NK-92 (cell line): ENCODE measurements around the gene COL4A1.
"Not testable (repeated sequence)": the region's sequence is repeated elsewhere in the genome, so short reads cannot be mapped to it uniquely, and the experiment has no call there.

Experiments
- DNase-seq: peaks from one replicate; lab custom pipeline; 2025; ENCODE audit not compliant: unreplicated experiment; lab: John Stamatoyannopoulos, UW

COL4A1 gene

GRCh38 chr13:110123041-110123809 is 183.7 kb downstream of the COL4A1 start:
- DNase-seq: no peak

DNA sequence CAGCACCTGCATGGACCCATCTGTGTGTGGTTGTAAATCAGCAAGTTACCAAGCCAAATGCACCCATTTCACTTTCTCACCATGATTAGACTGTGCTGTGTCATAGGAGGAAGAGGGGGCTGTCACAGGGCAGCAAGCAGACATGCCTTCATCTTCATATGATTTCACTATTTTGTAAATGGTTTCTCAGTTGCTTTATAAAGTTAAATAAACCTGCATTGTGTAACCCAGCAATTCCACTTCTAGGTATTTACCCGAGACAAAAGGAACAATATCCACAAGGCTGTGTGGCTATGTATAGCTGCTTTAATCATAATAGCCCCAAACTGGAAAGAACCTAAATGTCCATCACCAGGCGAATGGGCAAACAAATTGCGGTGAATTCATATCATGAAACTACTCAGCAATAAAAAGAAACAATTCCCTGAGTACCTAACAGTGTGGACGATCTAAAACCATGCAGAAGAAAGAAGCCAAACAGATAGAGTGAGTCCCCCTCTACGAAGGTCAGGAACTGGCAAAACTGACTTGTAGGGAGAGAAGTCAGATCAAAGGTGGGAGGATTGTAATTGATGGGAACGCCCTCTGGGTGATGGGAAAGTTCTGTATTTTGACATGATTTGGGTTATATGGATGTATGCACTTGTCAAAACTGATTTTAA is 185.4 kb downstream of the COL4A1 start:
- DNase-seq: no peak

DNA sequence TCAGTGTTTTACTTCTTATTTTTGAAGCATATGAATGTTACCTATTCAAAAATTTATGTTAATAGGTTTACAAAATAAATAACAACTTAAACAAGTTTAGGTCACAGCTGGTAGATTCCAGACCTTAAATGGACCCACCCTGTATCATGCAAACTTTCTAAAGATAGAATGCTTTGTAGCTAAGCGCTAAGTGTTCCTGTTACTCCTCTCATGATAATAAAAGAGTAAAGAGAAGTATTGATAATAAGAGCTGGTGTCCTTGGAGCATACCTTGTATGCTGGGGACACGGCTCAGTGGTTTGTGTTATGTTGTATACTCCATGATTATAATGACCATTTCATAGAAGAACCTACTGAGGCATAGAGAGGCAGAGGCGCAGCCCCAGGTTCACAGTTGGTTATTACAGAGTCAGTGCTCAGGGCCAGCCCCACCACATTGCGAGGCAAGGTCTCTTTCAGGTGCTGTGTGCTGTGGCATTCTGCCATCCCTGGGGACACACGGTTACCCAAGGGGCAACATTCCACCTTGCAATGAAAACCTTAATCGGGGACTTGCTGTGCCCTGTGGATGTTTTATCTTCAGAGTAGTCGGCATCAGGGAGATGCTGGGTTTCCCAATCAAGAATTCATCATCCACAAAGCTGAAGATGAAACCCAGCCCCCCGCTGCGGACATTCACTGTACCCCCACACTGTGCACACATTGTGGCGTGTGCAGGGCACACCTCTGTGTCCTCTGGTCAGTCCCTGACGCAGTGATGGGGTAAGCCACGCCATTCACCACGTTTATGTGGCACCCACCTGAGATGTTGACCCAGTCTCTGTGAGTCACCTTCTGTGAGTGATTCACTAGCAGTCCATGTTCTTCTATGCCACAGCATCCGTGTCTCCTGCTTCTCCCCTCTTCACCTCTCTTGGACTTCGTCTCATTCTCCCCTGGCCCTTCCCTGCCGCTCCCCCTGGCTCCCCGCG is 186.7 kb downstream of the COL4A1 start:
- no peak for DNase-seq

DNA sequence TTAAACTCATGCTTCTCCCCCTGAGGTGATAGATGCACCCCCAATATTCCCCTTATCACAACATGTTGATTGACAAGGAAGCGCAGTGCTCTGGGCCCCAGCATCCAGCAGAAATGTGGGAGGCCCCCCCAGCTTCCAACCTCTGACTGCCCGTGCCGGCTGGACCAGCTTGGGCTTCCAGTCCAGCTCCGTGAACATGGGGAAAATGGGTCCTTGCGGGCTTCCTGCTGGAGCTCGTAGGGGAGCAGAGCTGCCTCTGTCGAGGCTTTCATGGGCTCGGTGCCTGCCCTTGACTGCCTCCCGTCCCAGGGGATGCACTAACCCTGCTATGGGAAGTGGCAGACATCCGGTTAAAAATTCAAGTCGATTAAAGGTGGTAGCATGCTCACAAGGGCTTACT is 188.9 kb downstream of the COL4A1 start:
- DNase-seq: no peak

GRCh38 chr13:110116072-110116487 is 190.9 kb downstream of the COL4A1 start:
- no peak for DNase-seq

GRCh38 chr13:110115591-110115990 is 191.4 kb downstream of the COL4A1 start:
- no peak for DNase-seq

- DNase-seq: no peak
Measured at GRCh38 chr13:110114316-110114715, 192.6 kb downstream of the COL4A1 start.

DNA sequence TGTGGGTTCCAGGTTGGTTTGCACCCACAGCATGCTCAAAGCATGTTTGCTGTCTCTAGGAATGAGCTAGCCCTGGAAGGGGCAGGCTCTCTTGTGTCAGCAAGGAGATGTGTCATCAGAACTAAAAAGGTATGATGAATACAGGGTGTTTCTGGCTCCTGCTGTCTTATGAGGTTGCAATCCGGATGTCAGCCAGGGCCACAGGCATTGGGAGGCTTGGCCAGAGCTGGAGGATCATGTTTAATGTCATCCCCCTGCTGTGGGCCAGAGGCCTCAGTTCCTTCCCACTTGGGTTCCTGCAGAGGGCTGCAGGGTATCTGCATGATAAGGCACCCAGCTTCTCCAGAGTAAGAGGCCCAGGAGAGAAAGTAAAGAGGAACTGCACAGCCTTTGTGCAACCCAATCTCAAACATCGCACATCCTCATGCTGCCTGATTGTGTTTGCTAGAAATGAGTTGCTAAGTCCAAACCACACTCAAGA is 193.6 kb downstream of the COL4A1 start:
- no peak for DNase-seq

DNA sequence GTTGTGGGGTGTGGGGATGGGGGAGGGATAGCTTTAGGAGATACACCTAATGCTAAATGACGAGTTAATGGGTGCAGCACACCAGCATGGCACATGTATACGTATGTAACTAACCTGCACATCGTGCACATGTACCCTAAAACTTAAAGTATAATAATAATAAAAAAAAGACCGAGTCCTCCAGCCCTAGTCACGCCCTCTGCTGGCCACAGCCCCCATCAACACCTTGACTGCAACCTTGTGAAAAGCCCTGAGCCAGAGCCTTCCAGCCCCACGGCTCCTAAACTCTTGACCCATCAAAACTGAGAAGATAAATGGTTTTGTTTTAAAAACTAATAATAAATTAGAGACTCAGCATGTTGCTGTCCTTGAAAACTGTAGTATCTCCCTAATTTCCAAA is 194.6 kb downstream of the COL4A1 start:
- not testable (repeated sequence) for DNase-seq

DNA sequence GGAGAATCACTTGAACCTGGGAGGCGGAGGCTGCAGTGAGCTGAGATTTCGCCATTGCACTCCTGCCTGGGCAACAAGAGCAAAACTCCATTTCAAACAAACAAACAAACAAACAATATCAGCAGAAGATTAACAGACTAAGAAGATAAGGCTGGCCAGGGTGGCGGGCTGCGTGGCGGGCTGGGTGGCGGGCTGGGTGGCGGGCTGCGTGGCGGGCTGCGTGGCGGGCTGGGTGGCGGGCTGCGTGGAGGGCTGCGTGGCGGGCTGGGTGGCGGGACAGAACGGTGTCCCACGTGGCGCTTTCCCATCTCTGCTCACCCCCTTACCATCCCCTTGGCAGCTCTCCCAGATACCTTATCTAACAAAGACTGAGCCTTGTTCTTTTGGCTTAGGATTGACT is 196.2 kb downstream of the COL4A1 start:
- DNase-seq: no peak

- DNase-seq: no peak
Measured at GRCh38 chr13:110109910-110110309, 197.0 kb downstream of the COL4A1 start.

DNA sequence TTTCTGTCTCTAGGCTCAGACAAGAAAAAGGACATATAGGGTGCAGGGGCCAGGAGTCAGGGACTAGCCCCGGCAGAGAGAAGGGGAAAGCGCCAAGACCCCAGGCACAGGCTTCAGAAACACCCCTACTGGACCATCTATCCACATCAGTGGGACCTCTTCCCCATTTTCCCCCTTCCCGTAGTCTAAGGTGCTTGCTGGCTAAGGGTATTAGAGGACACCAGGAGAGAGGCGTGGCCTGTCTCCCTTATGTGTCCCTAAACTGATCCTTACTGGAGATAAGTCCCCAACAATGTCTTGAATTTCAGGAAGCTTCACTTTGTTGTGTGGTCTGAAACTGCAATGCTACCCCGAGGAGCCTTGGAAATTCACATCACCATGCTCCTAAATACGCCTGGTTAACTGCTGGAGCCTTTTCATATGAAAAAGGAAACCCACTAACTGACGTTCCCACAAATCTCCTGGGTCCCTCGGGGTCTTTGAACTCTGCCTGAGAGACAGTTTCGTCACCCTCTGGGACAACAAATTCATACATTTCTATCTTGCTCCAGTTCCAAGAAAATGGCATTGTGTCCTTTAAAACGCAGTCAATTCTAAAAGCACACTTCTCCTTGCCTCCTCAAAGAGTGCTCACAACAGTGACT is 197.7 kb downstream of the COL4A1 start:
- DNase-seq: no peak

GRCh38 chr13:110108348-110109139 is 198.4 kb downstream of the COL4A1 start:
- DNase-seq: no peak

GRCh38 chr13:110107568-110108347 is 199.2 kb downstream of the COL4A1 start:
- DNase-seq: no peak

DNA sequence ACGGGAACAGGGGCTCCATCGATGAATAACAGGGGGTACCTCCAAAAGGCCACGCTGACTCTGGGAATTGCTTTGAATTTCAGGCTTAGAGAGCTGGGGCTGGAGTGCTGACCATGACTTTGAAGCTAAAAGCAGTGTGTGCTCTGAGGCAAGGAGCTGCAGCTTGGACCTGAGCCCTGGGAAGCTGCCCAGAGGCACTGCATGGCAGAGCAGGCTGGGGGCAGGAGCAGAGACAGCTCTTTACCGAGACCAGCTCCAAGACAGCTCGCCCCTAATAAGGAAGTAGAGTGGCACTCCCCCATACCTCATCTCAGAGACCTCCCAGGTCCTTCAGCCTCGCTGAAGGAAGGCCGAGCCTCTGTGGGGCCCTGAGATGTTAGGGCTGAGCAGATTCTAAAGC is 200.2 kb downstream of the COL4A1 start:
- no peak for DNase-seq

GRCh38 chr13:110105136-110105535 is 201.8 kb downstream of the COL4A1 start:
- no peak for DNase-seq

DNA sequence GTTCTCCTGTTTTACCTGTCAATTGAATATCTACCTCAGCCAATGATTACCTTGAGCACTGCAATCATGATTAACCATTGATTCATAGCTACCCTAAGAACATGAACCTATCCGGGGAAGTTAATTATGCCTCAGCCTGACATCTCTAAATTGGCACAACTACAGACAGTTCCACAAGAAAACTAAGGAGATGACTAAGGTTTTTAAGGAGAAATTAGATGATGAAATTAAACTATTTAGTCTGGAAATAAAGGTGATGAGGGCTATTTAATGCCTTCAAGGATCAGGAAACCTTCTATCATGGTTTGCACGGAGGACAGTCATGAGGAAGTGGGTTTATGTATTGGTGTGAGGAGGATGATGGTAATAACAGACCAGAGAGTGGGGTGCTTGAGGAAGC is 203.4 kb downstream of the COL4A1 start:
- no peak for DNase-seq

- no peak for DNase-seq
Measured at GRCh38 chr13:110103026-110103425, 203.9 kb downstream of the COL4A1 start.

- no peak for DNase-seq
Measured at GRCh38 chr13:110102053-110102452, 204.9 kb downstream of the COL4A1 start.
